Prostate gland (tissue), 2 donors: ENCODE data around the gene PNMA8C. TPM values are rescaled to one million over a fixed set of nuclear protein-coding genes. Genes with fewer than 3 reads are reported as not detected.

ENCODE experiments used
- DNase-seq: peaks from one replicate; pipeline ENCODE4 v3.0.0-alpha.2; 2019; ENCODE audit warnings: low spot score
- H3K27ac ChIP-seq, 2 donors: fragments of 200-600 bp; sonication (generic); 2 replicates each; pipeline ENCODE4 v1.5.1; 2017 to 2019
- H3K27me3 ChIP-seq: fragments of 200-600 bp; sonication (generic); replicated peaks from 2 replicates; pipeline ENCODE4 v1.5.1; 2019; ENCODE audit not compliant: insufficient read depth
- H3K36me3 ChIP-seq, 2 donors: fragments of 200-600 bp; sonication (generic); 1 replicate in 1 of 2; 2 replicates in 1 of 2; pipeline versions ENCODE4 v1.5.1 to v1.8.1; 2017 to 2019
- H3K4me1 ChIP-seq: fragments of 200-600 bp; sonication (generic); replicated peaks from 2 replicates; pipeline ENCODE4 v1.5.1; 2019
- H3K4me3 ChIP-seq, 2 donors: fragments of 200-600 bp; sonication (generic); 2 replicates each; pipeline ENCODE4 v1.5.1; 2017 to 2019
- H3K9me3 ChIP-seq: fragments of 200-600 bp; sonication (generic); 2 replicates; pipeline ENCODE4 v1.5.1; 2017
- CTCF ChIP-seq, 4 experiments: fragments of 200-600 bp in 2 of 4; fragments of 450-650 bp in 2 of 4; sonication (generic) in 2 of 4; IDR thresholded peaks; 1 replicate in 3 of 4; 2 replicates in 1 of 4; pipeline ENCODE4 v1.5.1; 2016 to 2019; ENCODE audit warnings: antibody characterized with exemption in 4 of 4, mild to moderate bottlenecking in 2 of 4, moderate library complexity in 2 of 4
- POLR2A ChIP-seq: fragments of 450-650 bp; IDR thresholded peaks from one replicate; pipeline ENCODE4 v1.6.1; 2016; ENCODE audit warnings: antibody characterized with exemption, mild to moderate bottlenecking
- POLR2AphosphoS5 ChIP-seq: sonication (generic); formaldehyde crosslinking; IDR thresholded peaks from one replicate; pipeline ENCODE4 v1.6.1; 2017; ENCODE audit warnings: antibody characterized with exemption
- WGBS: methylation state at CpG from one replicate; pipeline ENCODE4 v1.1.5; 2018; 5-methylcytosine and 5-hydroxymethylcytosine counted together
- intact Hi-C: fragments of 100-400 bp; cut with DNase I; formaldehyde crosslinking; loops from one replicate; pipeline ENCODE4 v1.14.2; 2022
- total RNA-seq, 2 donors: library from RNA; depleted of rRNA; stranded (reverse); fragments of >200 nt; gene quantifications; one replicate each; pipeline ENCODE4 v1.1.0, GENCODE V29; 2016

The PNMA8C gene
- total RNA-seq, 2 donors from 2014 or later, result 1.6 TPM; not detected in 1

DNA sequence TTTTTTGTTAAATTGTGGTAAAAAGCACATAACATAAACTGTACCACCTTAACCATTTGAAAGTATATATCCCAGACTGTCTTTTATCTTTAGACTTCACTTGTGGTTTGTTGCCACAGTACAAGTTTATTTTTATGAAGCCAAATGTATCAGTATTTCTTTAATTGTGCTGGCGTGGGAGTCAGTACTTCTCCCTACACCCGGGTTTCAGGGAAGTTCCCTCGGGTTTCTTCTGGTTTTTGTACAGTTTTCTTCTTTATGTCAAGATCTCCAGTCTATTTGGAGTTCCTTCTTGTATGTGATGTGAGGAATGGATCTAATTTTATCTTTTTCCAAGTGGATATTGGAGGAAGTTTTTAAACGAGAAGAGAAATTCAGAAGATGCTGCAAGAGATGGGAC is 35.9 kb downstream of the PNMA8C start:
- Histone ChIP-seq H3K4me3 (no peak overlapping the region), H3K27me3 (no peaks in the 10 kb centered on the region), H3K9me3 (no peaks in the 10 kb centered on the region), H3K36me3 (peaks cover 0 to 3% of the 10 kb centered on the region in 2 donors), H3K27ac (no peak overlapping the region), H3K4me1 (no peaks in the 10 kb centered on the region)
- 31% methylated on average over 4 of the region's 4 CpGs for WGBS
- no peak for DNase-seq
- intact Hi-C loops, result no loop called here
- no peak for TF ChIP-seq POLR2AphosphoS5

GRCh38 chr19:46392252-46392801 is 36.4 kb downstream of the PNMA8C start:
- H3K27ac ChIP-seq, result no peak overlapping the region
- intact Hi-C loops, result no loop called here
- 24% methylated on average over 21 of the region's 21 CpGs for WGBS

GRCh38 chr19:46391296-46392251 is 37.2 kb downstream of the PNMA8C start:
- DNase-seq, result no peak
- Histone ChIP-seq H3K9me3 (no peaks in the 10 kb centered on the region), H3K27me3 (no peaks in the 10 kb centered on the region), H3K4me1 (no peaks in the 10 kb centered on the region), H3K36me3 (peaks cover 3 to 13% of the 10 kb centered on the region in 2 donors), H3K4me3 (no peak overlapping the region), H3K27ac (no peak overlapping the region)
- TF ChIP-seq CTCF (IDR thresholded peaks at IDR 0.05) (no peak), POLR2A (no peak), POLR2AphosphoS5 (no peak)
- intact Hi-C loops, result no loop called here
- WGBS, result 83% methylated on average over 33 of the region's 33 CpGs

More at GRCh38 chr19:46392252-46392801, 36.4 kb downstream of the PNMA8C start:
- H3K4me1 ChIP-seq, result no peaks in the 10 kb centered on the region
- DNase-seq, result no peak
- TF ChIP-seq CTCF (IDR thresholded peaks at IDR 0.05) (no peak), POLR2A (no peak), POLR2AphosphoS5 (no peak)
- H3K9me3 ChIP-seq, result no peaks in the 10 kb centered on the region
- H3K36me3 ChIP-seq, result peaks cover 3 to 5% of the 10 kb centered on the region in 2 donors
- no peak overlapping the region for H3K4me3 ChIP-seq
- no peaks in the 10 kb centered on the region for H3K27me3 ChIP-seq

DNA sequence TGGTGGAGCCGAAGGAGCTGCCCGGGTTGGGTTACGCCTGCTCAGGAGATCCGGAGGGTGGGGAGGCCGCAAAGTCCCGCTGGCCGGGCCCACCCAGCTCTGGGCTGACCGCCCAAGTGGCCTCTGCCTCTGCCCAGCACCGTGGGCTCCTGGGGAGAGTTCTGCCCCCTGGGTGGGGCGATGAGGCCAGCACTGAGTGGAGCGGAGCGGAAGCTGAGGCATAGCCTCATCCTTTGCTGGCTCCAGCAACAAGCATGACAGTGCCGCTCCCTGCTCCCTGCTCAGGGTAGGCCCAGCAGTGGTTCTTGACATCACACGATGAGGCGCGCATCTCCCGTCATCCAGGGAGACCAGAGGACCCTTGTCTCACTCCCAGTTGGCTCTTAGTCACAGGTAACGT is 37.9 kb downstream of the PNMA8C start:
- intact Hi-C loops, result no loop called here
- Histone ChIP-seq H3K4me3 (no peak overlapping the region), H3K27me3 (no peaks in the 10 kb centered on the region), H3K9me3 (no peaks in the 10 kb centered on the region), H3K27ac (no peak overlapping the region), H3K36me3 (peaks cover 3 to 16% of the 10 kb centered on the region in 2 donors), H3K4me1 (no peaks in the 10 kb centered on the region)
- no peak for DNase-seq
- no peak for TF ChIP-seq POLR2AphosphoS5
- TF ChIP-seq POLR2A, result no peak
- no peak for TF ChIP-seq CTCF (IDR thresholded peaks at IDR 0.05)
- WGBS, result 85% methylated on average over 18 of the region's 18 CpGs

GRCh38 chr19:46390121-46390858 is 38.4 kb downstream of the PNMA8C start:
- 92% methylated on average over 16 of the region's 16 CpGs for WGBS
- Histone ChIP-seq H3K4me3 (no peak overlapping the region), H3K4me1 (no peaks in the 10 kb centered on the region), H3K27me3 (no peaks in the 10 kb centered on the region), H3K9me3 (no peaks in the 10 kb centered on the region), H3K27ac (no peak overlapping the region), H3K36me3 (peaks cover 3 to 16% of the 10 kb centered on the region in 2 donors)
- DNase-seq, result no peak
- TF ChIP-seq POLR2AphosphoS5 (no peak), CTCF (IDR thresholded peaks at IDR 0.05) (no peak), POLR2A (no peak)
- intact Hi-C loops, result no loop called here
